ENCODE data around the gene KCNQ1. TPM values are rescaled to one million over a fixed set of nuclear protein-coding genes. Genes with fewer than 3 reads are reported as not detected.

Gene KCNQ1
- total RNA-seq, 4 donors from 2014 or later = 0.89 to 2.2 (median 1.3) TPM

DNA sequence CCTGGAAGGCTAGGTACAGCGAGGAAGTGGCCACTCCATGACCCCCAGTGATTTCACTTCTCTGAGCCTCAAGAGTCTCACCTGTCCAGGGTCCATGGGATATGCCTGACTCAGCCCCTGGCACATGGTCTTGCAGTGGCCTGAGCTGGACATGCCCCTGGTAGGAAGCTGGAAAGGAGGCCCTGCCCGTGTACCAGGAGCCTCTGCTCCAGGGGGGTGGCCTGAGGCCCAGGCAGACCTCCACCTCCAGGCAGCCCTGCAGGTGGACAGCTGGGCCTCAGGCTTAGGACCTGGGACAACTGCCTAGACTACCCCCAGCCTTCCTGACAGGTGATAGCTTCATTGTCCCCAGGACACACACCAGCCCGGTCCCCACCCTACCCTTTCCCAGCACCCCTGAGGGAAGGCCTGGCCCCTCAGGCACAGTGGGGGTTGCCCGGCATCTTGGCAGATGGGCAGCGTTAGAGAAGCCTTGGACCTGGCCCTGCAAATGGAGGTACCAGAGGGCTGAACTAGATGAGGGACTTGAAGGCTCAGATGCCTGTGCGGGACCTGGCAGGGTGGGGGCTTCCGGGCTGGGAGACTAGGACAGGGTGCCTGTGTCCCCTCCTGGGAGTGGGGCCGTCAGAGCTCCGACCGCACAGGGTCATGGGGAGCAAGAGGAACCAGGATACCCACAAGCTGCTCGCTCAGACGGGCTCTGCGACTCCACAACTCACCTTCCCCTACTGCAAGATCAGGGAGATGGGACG lies 387.1 kb downstream of the KCNQ1 start:
- 81% methylated on average over 4 of the region's 14 CpGs for WGBS
- no peak overlapping the region for H3K4me3 ChIP-seq
- no peaks in the 10 kb centered on the region for H3K9me3 ChIP-seq
- no peak overlapping the region for H3K27ac ChIP-seq
- no peaks in the 10 kb centered on the region for H3K27me3 ChIP-seq
- TF ChIP-seq EP300 (IDR thresholded peaks at IDR 0.05) = no peak
- no peak for TF ChIP-seq POLR2A (IDR thresholded peaks at IDR 0.05)
- TF ChIP-seq POLR2AphosphoS5 (IDR thresholded peaks at IDR 0.05) = no peak
- TF ChIP-seq, protein P1, sequence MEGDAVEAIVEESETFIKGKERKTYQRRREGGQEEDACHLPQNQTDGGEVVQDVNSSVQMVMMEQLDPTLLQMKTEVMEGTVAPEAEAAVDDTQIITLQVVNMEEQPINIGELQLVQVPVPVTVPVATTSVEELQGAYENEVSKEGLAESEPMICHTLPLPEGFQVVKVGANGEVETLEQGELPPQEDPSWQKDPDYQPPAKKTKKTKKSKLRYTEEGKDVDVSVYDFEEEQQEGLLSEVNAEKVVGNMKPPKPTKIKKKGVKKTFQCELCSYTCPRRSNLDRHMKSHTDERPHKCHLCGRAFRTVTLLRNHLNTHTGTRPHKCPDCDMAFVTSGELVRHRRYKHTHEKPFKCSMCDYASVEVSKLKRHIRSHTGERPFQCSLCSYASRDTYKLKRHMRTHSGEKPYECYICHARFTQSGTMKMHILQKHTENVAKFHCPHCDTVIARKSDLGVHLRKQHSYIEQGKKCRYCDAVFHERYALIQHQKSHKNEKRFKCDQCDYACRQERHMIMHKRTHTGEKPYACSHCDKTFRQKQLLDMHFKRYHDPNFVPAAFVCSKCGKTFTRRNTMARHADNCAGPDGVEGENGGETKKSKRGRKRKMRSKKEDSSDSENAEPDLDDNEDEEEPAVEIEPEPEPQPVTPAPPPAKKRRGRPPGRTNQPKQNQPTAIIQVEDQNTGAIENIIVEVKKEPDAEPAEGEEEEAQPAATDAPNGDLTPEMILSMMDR (IDR thresholded peaks at IDR 0.05) = no peak
- peaks cover 4% of the 10 kb centered on the region for H3K4me1 ChIP-seq
- no peak for DNase-seq (ENCODE audit: low spot score in 2 of 2)
- H3K36me3 ChIP-seq = no peaks in the 10 kb centered on the region

DNA sequence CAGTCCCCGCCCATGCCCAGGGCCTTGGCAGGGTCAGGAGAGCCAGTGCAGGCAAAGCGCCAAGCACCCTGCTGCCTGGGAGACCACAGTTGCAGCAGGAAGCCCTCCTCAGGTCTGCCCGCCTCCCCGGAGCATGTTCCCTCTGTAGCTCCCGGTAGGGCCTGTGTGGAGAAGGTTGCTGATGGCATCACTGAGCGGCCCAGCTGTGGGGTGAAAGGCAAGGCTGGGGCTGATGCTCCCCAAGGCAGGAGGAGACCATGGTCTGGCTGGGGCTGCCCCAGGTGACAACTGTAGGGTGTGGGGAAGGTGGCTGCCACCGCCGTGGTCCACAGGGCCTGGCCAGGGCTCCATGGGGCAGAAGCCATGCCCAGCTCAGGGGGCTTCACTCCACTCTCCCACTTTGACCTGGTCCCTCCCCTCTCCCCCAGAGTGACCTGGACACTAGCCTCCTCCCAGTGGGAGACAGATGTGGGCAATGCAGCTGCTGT lies 387.8 kb downstream of the KCNQ1 start:
- DNase-seq (ENCODE audit: low spot score in 2 of 2) = no peak
- Histone ChIP-seq H3K9me3 (no peaks in the 10 kb centered on the region), H3K36me3 (no peaks in the 10 kb centered on the region), H3K4me1 (peaks cover 8% of the 10 kb centered on the region), H3K4me3 (no peak overlapping the region), H3K27me3 (no peaks in the 10 kb centered on the region), H3K27ac (no peak overlapping the region)
- 48% methylated on average over 2 of the region's 8 CpGs for WGBS
- TF ChIP-seq, protein P1 (IDR thresholded peaks at IDR 0.05) = no peak
- TF ChIP-seq POLR2A (IDR thresholded peaks at IDR 0.05) = no peak

DNA sequence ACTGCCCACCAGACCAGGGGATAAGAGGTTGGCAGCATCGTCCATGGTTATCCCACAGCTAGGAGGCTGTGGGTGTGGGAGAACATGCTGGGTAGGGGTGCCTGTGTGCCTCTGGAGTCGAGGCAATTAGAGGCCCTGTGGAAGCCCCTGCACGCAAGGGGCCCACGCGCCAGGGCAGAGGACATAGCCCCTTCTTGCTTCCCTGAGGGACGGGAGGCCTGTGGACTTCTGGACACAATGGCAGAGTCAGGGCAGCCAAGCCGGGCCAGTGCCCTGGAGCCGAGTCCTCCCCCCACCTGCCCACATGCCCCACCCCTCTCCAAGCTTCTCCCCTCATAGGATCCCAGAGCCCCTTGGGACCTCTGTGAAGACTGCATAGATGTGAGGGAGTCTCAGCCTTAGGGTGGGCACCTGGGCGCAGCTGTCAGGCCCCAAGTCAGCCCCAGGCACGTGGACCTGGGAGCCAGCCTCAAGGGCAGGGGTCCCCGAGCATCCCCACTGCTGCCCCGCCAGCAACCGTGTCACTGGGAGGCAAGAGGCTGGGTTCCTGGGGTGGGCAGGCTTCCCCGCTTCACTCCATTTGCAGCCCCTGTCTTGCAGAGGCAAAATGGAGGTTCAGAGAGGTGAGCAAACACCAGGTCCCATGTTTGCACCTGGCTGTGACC lies 388.4 kb downstream of the KCNQ1 start:
- WGBS = 100% methylated on average over 4 of the region's 14 CpGs
- Histone ChIP-seq H3K27ac (no peak overlapping the region), H3K4me3 (no peak overlapping the region), H3K9me3 (no peaks in the 10 kb centered on the region), H3K27me3 (no peaks in the 10 kb centered on the region), H3K4me1 (peaks cover 8% of the 10 kb centered on the region), H3K36me3 (no peaks in the 10 kb centered on the region)
- TF ChIP-seq POLR2AphosphoS5 (IDR thresholded peaks at IDR 0.05) = no peak
- TF ChIP-seq, protein P1 (IDR thresholded peaks at IDR 0.05) = no peak
- no peak for TF ChIP-seq POLR2A (IDR thresholded peaks at IDR 0.05)
- no peak for TF ChIP-seq EP300 (IDR thresholded peaks at IDR 0.05)
- DNase-seq (ENCODE audit: low spot score in 2 of 2) = no peak

DNA sequence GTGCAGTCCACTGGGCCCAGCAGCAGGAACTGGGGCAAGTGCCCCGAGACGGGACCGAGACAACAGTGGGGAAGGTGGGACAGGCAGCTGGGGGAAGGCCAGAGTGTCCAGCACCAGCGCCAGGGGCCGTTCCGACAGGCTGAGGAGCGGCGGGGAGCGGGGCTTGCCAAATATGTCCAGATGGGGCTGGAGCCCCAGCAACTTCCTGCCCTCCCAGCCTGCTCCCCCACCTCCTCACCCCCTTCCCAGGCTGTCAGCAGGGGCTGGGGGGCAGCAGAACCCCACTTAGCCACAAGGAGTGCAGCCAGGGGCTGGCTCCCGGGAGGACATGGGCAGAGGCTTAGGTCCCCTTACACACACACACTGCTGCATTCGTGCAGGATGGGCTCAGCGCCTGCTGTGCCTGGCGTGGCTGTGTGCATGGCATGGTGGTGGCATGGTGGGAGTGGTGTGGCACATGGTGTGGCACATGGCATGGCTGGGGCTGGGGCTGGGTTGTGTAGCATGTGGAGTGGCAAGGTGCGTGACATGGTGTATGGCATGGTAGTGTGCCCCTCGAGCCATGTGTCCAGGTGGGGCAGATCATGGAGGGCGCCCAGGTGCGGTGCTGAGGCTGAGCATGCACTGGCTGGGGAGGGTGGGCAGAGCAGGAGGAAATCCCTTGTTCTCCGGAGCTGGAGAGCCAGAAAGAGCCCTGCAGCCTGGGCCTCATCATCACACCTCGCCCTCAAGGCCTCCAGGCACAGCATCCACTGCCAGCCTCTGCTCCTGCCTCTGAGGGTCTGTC lies 389.1 kb downstream of the KCNQ1 start:
- DNase-seq (ENCODE audit: low spot score in 2 of 2) = no peak
- Histone ChIP-seq H3K27me3 (no peaks in the 10 kb centered on the region), H3K4me3 (no peak overlapping the region), H3K27ac (no peak overlapping the region), H3K9me3 (no peaks in the 10 kb centered on the region), H3K4me1 (peaks cover 8% of the 10 kb centered on the region), H3K36me3 (no peaks in the 10 kb centered on the region)
- 93% methylated on average over 11 of the region's 19 CpGs for WGBS
- TF ChIP-seq POLR2A (IDR thresholded peaks at IDR 0.05) (no peak), EP300 (IDR thresholded peaks at IDR 0.05) (no peak), POLR2AphosphoS5 (IDR thresholded peaks at IDR 0.05) (no peak)
- TF ChIP-seq, protein P1 (IDR thresholded peaks at IDR 0.05) = no peak
